GM12878 (cell line): ENCODE measurements around the gene PHEX. TPM values are rescaled to one million over a fixed set of nuclear protein-coding genes. Genes with fewer than 3 reads are reported as not detected.

Experiments
- ATAC-seq: fragments of 200-7000 bp; cut with Tn5 transposase; 3 replicates; pipeline ENCODE4 v1.9.1; 2020; ENCODE audit warnings: mild to moderate bottlenecking, moderate library complexity
- BruUV-seq: library from RNA; stranded (reverse); fragments of 400-500 nt; replicated peaks from 2 replicates; lab custom pipeline; 2021; lab: Mats Ljungman, UMichigan
- CTCF ChIA-PET: fragments of 300-600 bp; sonication (Branson Sonifier 250); formaldehyde crosslinking; extraction: SDS; loops from one replicate; lab custom pipeline; 2021; ENCODE audit warnings: inconsistent platforms; lab: Yijun Ruan, JAX
- POLR2A ChIA-PET: fragments of 350-600 bp; formaldehyde crosslinking; extraction: SDS; loops from one replicate; lab custom pipeline; 2021; ENCODE audit warnings: inconsistent platforms; lab: Charles Lee
- RAD21 ChIA-PET: fragments of 300-600 bp; sonication (Branson Sonifier 250); formaldehyde crosslinking; loops from one replicate; lab custom pipeline; 2023; ENCODE audit warnings: antibody characterized with exemption; ENCODE audit not compliant: unreplicated experiment; lab: Charles Lee
- SMC1A ChIA-PET: fragments of 300-600 bp; sonication (Branson Sonifier 250); formaldehyde crosslinking; loops from one replicate; lab custom pipeline; 2023; ENCODE audit not compliant: unreplicated experiment, uncharacterized antibody; lab: Charles Lee
- DNase-seq: peaks from one replicate; pipeline ENCODE4 v3.0.0-alpha.2; 2011; ENCODE audit warnings: low read depth, low spot score
- FAIRE-seq: peaks from 3 replicates; lab custom pipeline; 2011; peaks lifted over from hg19 to GRCh38; lab: Jason Lieb, UNC
- H2AFZ ChIP-seq: 2 replicates; pipeline ENCODE4 v1.6.0; 2011; ENCODE audit warnings: low read depth, low read length, control low read depth; ENCODE audit not compliant: control insufficient read depth
- H3K27ac ChIP-seq: 2 replicates; pipeline ENCODE4 v1.5.1; 2011; ENCODE audit warnings: control low read depth; ENCODE audit not compliant: control insufficient read depth, insufficient read depth
- H3K27me3 ChIP-seq, 2 experiments: replicated peaks in 1 of 2; 2 replicates each; pipeline versions ENCODE4 v1.6.0 to v1.6.1; 2011; ENCODE audit warnings: low read length in 1 of 2; ENCODE audit not compliant: control insufficient read depth in 2 of 2, insufficient read depth in 2 of 2
- H3K36me3 ChIP-seq, 2 experiments: 2 replicates each; pipeline ENCODE4 v1.5.1; 2011; ENCODE audit warnings: low read length in 1 of 2; ENCODE audit not compliant: control insufficient read depth in 2 of 2, insufficient read depth in 2 of 2
- H3K4me1 ChIP-seq: 2 replicates; pipeline ENCODE4 v1.6.1; 2011; ENCODE audit warnings: mild to moderate bottlenecking, low read length, moderate library complexity, mixed read lengths; ENCODE audit not compliant: control insufficient read depth, insufficient read depth
- H3K4me2 ChIP-seq: 2 replicates; pipeline ENCODE4 v1.6.0; 2011; ENCODE audit warnings: control low read depth; ENCODE audit not compliant: control insufficient read depth, insufficient read depth
- H3K4me3 ChIP-seq: fragments of 200-600 bp; sonication (generic); 2 replicates; pipeline ENCODE4 v1.5.1; 2016
- H3K79me2 ChIP-seq: 2 replicates; pipeline ENCODE4 v1.6.0; 2011; ENCODE audit warnings: low read length; ENCODE audit not compliant: control insufficient read depth, insufficient read depth
- H3K9ac ChIP-seq: 2 replicates; pipeline ENCODE4 v1.8.0; 2011; ENCODE audit warnings: low read length, control low read depth, mixed read lengths; ENCODE audit not compliant: control insufficient read depth, insufficient read depth
- H3K9me3 ChIP-seq: replicated peaks from 3 replicates; pipeline ENCODE4 v1.5.1; 2011; ENCODE audit warnings: mild to moderate bottlenecking, low read length; ENCODE audit not compliant: control insufficient read depth, insufficient read depth
- H4K20me1 ChIP-seq: 2 replicates; pipeline ENCODE4 v1.6.0; 2011; ENCODE audit not compliant: control insufficient read depth, insufficient read depth
- HDAC6 ChIP-seq: fragments of 200-600 bp; sonication (generic); IDR thresholded peaks from one replicate; pipeline ENCODE4 v1.8.0; 2017; ENCODE audit warnings: antibody characterized with exemption; ENCODE audit not compliant: unreplicated experiment
- LARP7 ChIP-seq: fragments of 450-650 bp; IDR thresholded peaks from 2 replicates; pipeline ENCODE4 v1.6.1; 2017; ENCODE audit warnings: mild to moderate bottlenecking
- NR2C2 ChIP-seq: IDR thresholded peaks from 2 replicates; pipeline ENCODE4 v1.6.1; 2011; ENCODE audit warnings: borderline replicate concordance, low read depth; ENCODE audit not compliant: control insufficient read depth, insufficient read length
- NR2F1 ChIP-seq: fragments of 450-650 bp; conservative IDR thresholded peaks from 2 replicates; pipeline ENCODE4 v1.6.1; 2017; ENCODE audit warnings: mild to moderate bottlenecking
- RAD51 ChIP-seq: fragments of 450-650 bp; IDR thresholded peaks from 2 replicates; pipeline ENCODE4 v1.6.1; 2016; ENCODE audit warnings: moderate library complexity, mild to moderate bottlenecking, inconsistent platforms
- SMARCA5 ChIP-seq: fragments of 450-650 bp; IDR thresholded peaks from 2 replicates; pipeline ENCODE4 v1.6.1; 2017; ENCODE audit warnings: mild to moderate bottlenecking
- SP1 ChIP-seq: IDR thresholded peaks from one replicate; pipeline ENCODE4 v1.6.1; 2011; ENCODE audit warnings: low read depth, low read length
- SUZ12 ChIP-seq: fragments of 200-600 bp; sonication (generic); IDR thresholded peaks from one replicate; pipeline ENCODE4 v1.6.1; 2018; ENCODE audit warnings: antibody characterized with exemption, mild to moderate bottlenecking; ENCODE audit not compliant: unreplicated experiment
- WGBS: methylation state at CpG from one replicate; pipeline ENCODE4 v1.1.6; 2016; ENCODE audit warnings: low lambda C conversion rate; ENCODE audit not compliant: insufficient replicate concordance, insufficient coverage; ENCODE audit errors: missing lambda C conversion rate; 5-methylcytosine and 5-hydroxymethylcytosine counted together
- in situ Hi-C: fragments of 300-500 bp; cut with MboI; formaldehyde crosslinking; loops from 9 replicates; pipeline ENCODE4 v1.14.3; 2018; ENCODE audit warnings: mixed read lengths
- intact Hi-C: fragments of 100-400 bp; cut with micrococcal nuclease; formaldehyde crosslinking; loops from one replicate; pipeline ENCODE4 v1.14.2; 2022; ENCODE audit not compliant: unreplicated experiment
- polyA plus RNA-seq, 11 experiments: library from polyadenylated mRNA; depleted of rRNA in 4 of 11; unstranded in 6 of 11; stranded (reverse) in 5 of 11; fragments of >200 nt; fragmentation: Nextera tagmentation in 4 of 11; fragmentation: Illumina TruSeq in 1 of 11; extraction: Ambion mirVana in 4 of 11; extraction: Trizol in 1 of 11; gene quantifications; 1 replicate in 1 of 11; 2 replicates in 10 of 11; pipeline versions ENCODE4 v1.2.1 to v1.2.3, GENCODE V29; 2011 to 2016; ENCODE audit warnings: inconsistent platforms in 2 of 11, missing spikeins in 2 of 11, low read depth in 1 of 11
- total RNA-seq, 4 experiments: library from RNA; depleted of rRNA in 3 of 4; stranded (reverse); fragments of >200 nt in 3 of 4; fragmentation: Illumina TruSeq in 1 of 4; extraction: Trizol in 1 of 4; gene quantifications; 2 replicates each; pipeline versions ENCODE4 v1.2.1 to v1.2.3, GENCODE V29; 2013 to 2021

Gene PHEX
- total and polyA plus RNA-seq, 10 of the 15 experiments (the other 5 are each of a cell fraction or from before 2014, with no cell fraction given): 0.12 to 97.2 (median 0.55) TPM

GRCh38 chrX:22202251-22202650 lies 170.1 kb downstream of the PHEX start (continued):
- TF ChIP-seq RAD51 (no peak), HDAC6 (no peak), NR2C2 (no peak)

GRCh38 chrX:22203186-22203585 lies 171.1 kb downstream of the PHEX start:
- DNase-seq: no peak
- ChIA-PET RAD21 (no interaction called here), SMC1A (interaction anchor here (1.3 to 1.7 kb wide), 2 partner anchors 139 to 218 kb away, joined by 3 to 4 read pairs; no protein-coding TSS in a partner anchor), CTCF (no interaction called here), POLR2A (no interaction called here)
- Histone ChIP-seq H2AFZ (no peak overlapping the region), H3K36me3 (no peaks in the 10 kb centered on the region), H3K4me1 (no peaks in the 10 kb centered on the region), H3K4me3 (no peak overlapping the region), H3K9ac (no peak overlapping the region), H3K9me3 (no peaks in the 10 kb centered on the region), H3K27ac (no peak overlapping the region), H3K27me3 (no peaks in the 10 kb centered on the region), H4K20me1 (no peaks in the 10 kb centered on the region), H3K4me2 (no peak overlapping the region), H3K79me2 (no peaks in the 10 kb centered on the region)
- in situ Hi-C loops (no loop called here), intact Hi-C loops (no loop called here)
- no TSS peak for BruUV-seq
- FAIRE-seq: no peak
- ATAC-seq: no peak
- TF ChIP-seq SP1 (no peak), SUZ12 (no peak), NR2F1 (no peak), LARP7 (no peak)

GRCh38 chrX:22206781-22207180 lies 174.7 kb downstream of the PHEX start:
- CTCF ChIA-PET: interaction anchor here (0.8 to 1.8 kb wide), 3 partner anchors 9 to 222 kb away, joined by 3 to 7 read pairs (median 3); no protein-coding TSS in a partner anchor

More at GRCh38 chrX:22206781-22207180, 174.7 kb downstream of the PHEX start:
- TF ChIP-seq SMARCA5: no peak
- no peak overlapping the region for H2AFZ ChIP-seq
- no peak for FAIRE-seq
- RAD21 ChIA-PET: interaction anchor here (0.7 kb wide), 1 partner anchor 9 kb away, joined by 3 read pairs; no protein-coding TSS in a partner anchor
- no peaks in the 10 kb centered on the region for H3K9me3 ChIP-seq
- no peaks in the 10 kb centered on the region for H3K79me2 ChIP-seq
- no peaks in the 10 kb centered on the region for H3K4me1 ChIP-seq
- SMC1A ChIA-PET: interaction anchor here (0.6 to 2.0 kb wide), 4 partner anchors 8 to 24 kb away, joined by 3 to 7 read pairs (median 3); no protein-coding TSS in a partner anchor
- intact Hi-C loops: no loop called here
- no TSS peak for BruUV-seq
- no peak overlapping the region for H3K4me3 ChIP-seq
- 0% methylated on average over 1 of the region's 1 CpG for WGBS
- no peaks in the 10 kb centered on the region for H3K27me3 ChIP-seq
- H3K36me3 ChIP-seq: no peaks in the 10 kb centered on the region
- no peak overlapping the region for H3K9ac ChIP-seq
- POLR2A ChIA-PET: no interaction called here
- in situ Hi-C loops: no loop called here
- no peak overlapping the region for H3K27ac ChIP-seq
- no peak for ATAC-seq
- no peak overlapping the region for H3K4me2 ChIP-seq
- no peak for DNase-seq
- no peaks in the 10 kb centered on the region for H4K20me1 ChIP-seq
